HepG2 (cell line): Measurements from ENCODE around the gene TMEM33. TPM values are rescaled to one million over a fixed set of nuclear protein-coding genes. Genes with fewer than 3 reads are reported as not detected.
A peak's percentile ranks its signal among the peaks of the same experiment; 100 is the strongest.

Source experiments
- CEBPB ChIP-seq: IDR thresholded peaks from 2 replicates; pipeline ENCODE4 v1.6.1; 2011; ENCODE audit warnings: low read depth, low read length, improper control_type of control experiment, borderline replicate concordance
- HOXA5 ChIP-seq: sonication (generic); formaldehyde crosslinking; IDR thresholded peaks from 2 replicates; pipeline ENCODE4 v1.4.0; 2020; ENCODE audit warnings: missing genetic modification reagents
- KLF12 ChIP-seq: sonication (generic); formaldehyde crosslinking; IDR thresholded peaks from 2 replicates; pipeline ENCODE4 v1.4.0; 2020; ENCODE audit warnings: missing genetic modification reagents, borderline replicate concordance
- KLF6 ChIP-seq: IDR thresholded peaks from 2 replicates; pipeline ENCODE4 v1.8.0; 2016; ENCODE audit warnings: missing biosample characterization, missing genetic modification reagents
- MAZ ChIP-seq, 2 experiments: sonication (generic) in 1 of 2; formaldehyde crosslinking in 1 of 2; IDR thresholded peaks; 2 replicates each; pipeline versions ENCODE4 v1.5.0 to v1.6.1; 2012 to 2020; ENCODE audit warnings: low read depth in 2 of 2, mild to moderate bottlenecking in 2 of 2, borderline replicate concordance in 1 of 2, improper control_type of control experiment in 1 of 2, low read length in 1 of 2, missing genetic modification reagents in 1 of 2, moderate library complexity in 1 of 2
- NCOR1 ChIP-seq: fragments of 200-600 bp; sonication (generic); IDR thresholded peaks from 2 replicates; pipeline ENCODE4 v1.7.0; 2017; ENCODE audit warnings: antibody characterized with exemption, low read length, borderline replicate concordance
- SNAPC4 ChIP-seq: sonication (generic); formaldehyde crosslinking; IDR thresholded peaks from 2 replicates; pipeline ENCODE4 v1.4.0; 2020; ENCODE audit warnings: mild to moderate bottlenecking, missing genetic modification reagents
- TOE1 ChIP-seq: sonication (generic); formaldehyde crosslinking; IDR thresholded peaks from 2 replicates; pipeline ENCODE4 v1.4.0; 2020; ENCODE audit warnings: mild to moderate bottlenecking, missing genetic modification reagents
- WIZ ChIP-seq: sonication (generic); formaldehyde crosslinking; IDR thresholded peaks from 2 replicates; pipeline ENCODE4 v1.5.1; 2020; ENCODE audit warnings: mild to moderate bottlenecking, missing genetic modification reagents
- ZMAT3 ChIP-seq: sonication (generic); formaldehyde crosslinking; conservative IDR thresholded peaks from 2 replicates; pipeline ENCODE4 v1.7.0; 2021; ENCODE audit warnings: missing genetic modification reagents
- ZNF224 ChIP-seq: sonication (generic); formaldehyde crosslinking; IDR thresholded peaks from 2 replicates; pipeline ENCODE4 v1.5.0; 2020; ENCODE audit warnings: mild to moderate bottlenecking, missing genetic modification reagents
- ZNF709 ChIP-seq: sonication (generic); formaldehyde crosslinking; IDR thresholded peaks from 2 replicates; pipeline ENCODE4 v1.5.0; 2020; ENCODE audit warnings: mild to moderate bottlenecking, missing genetic modification reagents
- ZNF772 ChIP-seq: sonication (generic); formaldehyde crosslinking; IDR thresholded peaks from 2 replicates; pipeline ENCODE4 v1.5.0; 2020; ENCODE audit warnings: mild to moderate bottlenecking, missing genetic modification reagents
- polyA plus RNA-seq, 8 experiments: library from polyadenylated mRNA; depleted of rRNA in 3 of 8; stranded (reverse) in 7 of 8; unstranded in 1 of 8; fragments of >200 nt; fragmentation: Illumina TruSeq in 4 of 8; extraction: Trizol in 4 of 8; gene quantifications; 2 replicates each; pipeline versions ENCODE4 v1.2.1 to v1.2.3, GENCODE V29; 2011 to 2016; ENCODE audit warnings: low read depth in 4 of 8, missing spikeins in 1 of 8, mixed read lengths in 1 of 8; ENCODE audit not compliant: insufficient read depth in 1 of 8
- total RNA-seq, 5 experiments: library from RNA; depleted of rRNA; stranded (reverse); fragments of >200 nt; fragmentation: Illumina TruSeq; extraction: Trizol; gene quantifications; 2 replicates each; pipeline ENCODE4 v1.2.3, GENCODE V29; 2016; ENCODE audit warnings: low read depth in 1 of 5
- TF ChIP-seq, protein P1 (sequence below): sonication (generic); formaldehyde crosslinking; IDR thresholded peaks from 2 replicates; pipeline ENCODE4 v1.5.1; 2020; ENCODE audit warnings: mild to moderate bottlenecking, missing genetic modification reagents, borderline replicate concordance
- TF ChIP-seq, protein P2 (sequence below): sonication (generic); formaldehyde crosslinking; IDR thresholded peaks from 2 replicates; pipeline ENCODE4 v1.5.0; 2020; ENCODE audit warnings: missing genetic modification reagents
- TF ChIP-seq, protein P3 (sequence below): sonication (generic); formaldehyde crosslinking; IDR thresholded peaks from 2 replicates; pipeline ENCODE4 v1.8.0; 2022; ENCODE audit warnings: missing genetic modification reagents, low read depth, mild to moderate bottlenecking, borderline replicate concordance

Gene TMEM33
- total and polyA plus RNA-seq, 2 of the 13 experiments (the other 11 are each of a cell fraction or from before 2014, with no cell fraction given) = 36.1 to 66.6 TPM

DNA sequence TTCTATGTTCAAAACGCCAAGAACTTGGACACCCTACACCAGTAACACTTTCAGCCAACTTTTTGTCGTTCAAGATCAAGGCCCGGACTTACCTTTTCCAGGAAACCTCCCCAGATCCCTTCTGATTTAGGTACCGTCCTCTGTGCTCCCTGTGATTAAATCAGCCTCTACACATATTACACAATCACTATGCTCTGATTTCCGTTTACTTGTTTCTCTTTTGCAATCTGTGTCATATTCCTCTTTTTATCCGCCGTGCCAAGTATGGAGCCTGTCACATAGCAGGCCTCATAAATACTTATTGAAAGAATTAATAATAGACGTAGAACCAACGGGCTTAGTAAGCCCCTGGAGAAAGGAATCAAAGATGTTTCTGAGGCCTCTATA lies 722 bp upstream of the TMEM33 start (continued):
- no peak for TF ChIP-seq MAZ (IDR thresholded peaks at IDR 0.05; ENCODE audit: borderline replicate concordance, low read depth, low read length)
- TF ChIP-seq MAZ (CRISPR knock-in tag; IDR thresholded peaks at IDR 0.05; ENCODE audit: low read depth) = no peak
- TF ChIP-seq, protein P1, sequence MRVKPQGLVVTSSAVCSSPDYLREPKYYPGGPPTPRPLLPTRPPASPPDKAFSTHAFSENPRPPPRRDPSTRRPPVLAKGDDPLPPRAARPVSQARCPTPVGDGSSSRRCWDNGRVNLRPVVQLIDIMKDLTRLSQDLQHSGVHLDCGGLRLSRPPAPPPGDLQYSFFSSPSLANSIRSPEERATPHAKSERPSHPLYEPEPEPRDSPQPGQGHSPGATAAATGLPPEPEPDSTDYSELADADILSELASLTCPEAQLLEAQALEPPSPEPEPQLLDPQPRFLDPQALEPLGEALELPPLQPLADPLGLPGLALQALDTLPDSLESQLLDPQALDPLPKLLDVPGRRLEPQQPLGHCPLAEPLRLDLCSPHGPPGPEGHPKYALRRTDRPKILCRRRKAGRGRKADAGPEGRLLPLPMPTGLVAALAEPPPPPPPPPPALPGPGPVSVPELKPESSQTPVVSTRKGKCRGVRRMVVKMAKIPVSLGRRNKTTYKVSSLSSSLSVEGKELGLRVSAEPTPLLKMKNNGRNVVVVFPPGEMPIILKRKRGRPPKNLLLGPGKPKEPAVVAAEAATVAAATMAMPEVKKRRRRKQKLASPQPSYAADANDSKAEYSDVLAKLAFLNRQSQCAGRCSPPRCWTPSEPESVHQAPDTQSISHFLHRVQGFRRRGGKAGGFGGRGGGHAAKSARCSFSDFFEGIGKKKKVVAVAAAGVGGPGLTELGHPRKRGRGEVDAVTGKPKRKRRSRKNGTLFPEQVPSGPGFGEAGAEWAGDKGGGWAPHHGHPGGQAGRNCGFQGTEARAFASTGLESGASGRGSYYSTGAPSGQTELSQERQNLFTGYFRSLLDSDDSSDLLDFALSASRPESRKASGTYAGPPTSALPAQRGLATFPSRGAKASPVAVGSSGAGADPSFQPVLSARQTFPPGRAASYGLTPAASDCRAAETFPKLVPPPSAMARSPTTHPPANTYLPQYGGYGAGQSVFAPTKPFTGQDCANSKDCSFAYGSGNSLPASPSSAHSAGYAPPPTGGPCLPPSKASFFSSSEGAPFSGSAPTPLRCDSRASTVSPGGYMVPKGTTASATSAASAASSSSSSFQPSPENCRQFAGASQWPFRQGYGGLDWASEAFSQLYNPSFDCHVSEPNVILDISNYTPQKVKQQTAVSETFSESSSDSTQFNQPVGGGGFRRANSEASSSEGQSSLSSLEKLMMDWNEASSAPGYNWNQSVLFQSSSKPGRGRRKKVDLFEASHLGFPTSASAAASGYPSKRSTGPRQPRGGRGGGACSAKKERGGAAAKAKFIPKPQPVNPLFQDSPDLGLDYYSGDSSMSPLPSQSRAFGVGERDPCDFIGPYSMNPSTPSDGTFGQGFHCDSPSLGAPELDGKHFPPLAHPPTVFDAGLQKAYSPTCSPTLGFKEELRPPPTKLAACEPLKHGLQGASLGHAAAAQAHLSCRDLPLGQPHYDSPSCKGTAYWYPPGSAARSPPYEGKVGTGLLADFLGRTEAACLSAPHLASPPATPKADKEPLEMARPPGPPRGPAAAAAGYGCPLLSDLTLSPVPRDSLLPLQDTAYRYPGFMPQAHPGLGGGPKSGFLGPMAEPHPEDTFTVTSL (CRISPR knock-in tag) = 0 out of 2 replicates have a peak, but pooled peaks have one; percentile 15
- peak; percentile 83 for TF ChIP-seq CEBPB
- TF ChIP-seq NCOR1 = 0 out of 2 replicates have a peak, but pooled peaks have one; percentile 33
- 0 out of 2 replicates have a peak, but pooled peaks have one; percentile 9 for TF ChIP-seq HOXA5 (CRISPR knock-in tag)
- no peak for TF ChIP-seq TOE1 (CRISPR knock-in tag)
- TF ChIP-seq WIZ = no peak
- TF ChIP-seq KLF12 (CRISPR knock-in tag) = 0 out of 2 replicates have a peak, but pooled peaks have one; percentile 37
- 0 out of 2 replicates have a peak, but pooled peaks have one; percentile 27 for TF ChIP-seq ZMAT3
- no peak for TF ChIP-seq KLF6 (CRISPR knock-in tag)
- TF ChIP-seq, protein P2, sequence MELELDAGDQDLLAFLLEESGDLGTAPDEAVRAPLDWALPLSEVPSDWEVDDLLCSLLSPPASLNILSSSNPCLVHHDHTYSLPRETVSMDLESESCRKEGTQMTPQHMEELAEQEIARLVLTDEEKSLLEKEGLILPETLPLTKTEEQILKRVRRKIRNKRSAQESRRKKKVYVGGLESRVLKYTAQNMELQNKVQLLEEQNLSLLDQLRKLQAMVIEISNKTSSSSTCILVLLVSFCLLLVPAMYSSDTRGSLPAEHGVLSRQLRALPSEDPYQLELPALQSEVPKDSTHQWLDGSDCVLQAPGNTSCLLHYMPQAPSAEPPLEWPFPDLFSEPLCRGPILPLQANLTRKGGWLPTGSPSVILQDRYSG = 0 out of 2 replicates have a peak, but pooled peaks have one; percentile 28
- TF ChIP-seq ZNF772 (CRISPR knock-in tag) = no peak
- TF ChIP-seq, protein P3, sequence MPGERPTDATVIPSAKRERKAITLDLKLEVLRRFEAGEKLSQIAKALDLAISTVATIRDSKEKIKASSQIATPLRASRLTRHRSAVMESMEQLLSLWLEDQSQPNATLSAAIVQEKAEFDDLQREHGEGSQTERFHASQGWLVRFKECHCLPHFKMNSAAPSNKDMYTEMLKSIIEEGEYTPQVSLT (CRISPR knock-in tag) = no peak
- TF ChIP-seq ZNF709 (CRISPR knock-in tag) = 0 out of 2 replicates have a peak, but pooled peaks have one; percentile 41
- peak; percentile 12; the same call in 1 of the 2 replicates for TF ChIP-seq SNAPC4 (CRISPR knock-in tag)
- 0 out of 2 replicates have a peak, but pooled peaks have one; percentile 33 for TF ChIP-seq ZNF224
